Peyer's patch (tissue), 4 donors: ENCODE measurements around the gene PRKRIP1.

ENCODE experiments used
- CTCF ChIP-seq, 6 experiments: fragments of 450-650 bp in 4 of 6; fragments of 200-600 bp in 2 of 6; sonication (generic) in 1 of 6; IDR thresholded peaks; one replicate each; pipeline ENCODE4 v1.5.1; 2017 to 2019; ENCODE audit warnings: antibody characterized with exemption in 6 of 6, mild to moderate bottlenecking in 3 of 6, moderate library complexity in 1 of 6
- POLR2A ChIP-seq, 2 donors: fragments of 450-650 bp; IDR thresholded peaks; one replicate each; pipeline ENCODE4 v1.5.1; 2017; ENCODE audit warnings: antibody characterized with exemption in 2 of 2, mild to moderate bottlenecking in 2 of 2, moderate library complexity in 2 of 2

- TF ChIP-seq CTCF (IDR thresholded peaks at IDR 0.05) (no peak), POLR2A (IDR thresholded peaks at IDR 0.05) (no peak)
Measured at GRCh38 chr7:102393467-102393866, 2.7 kb upstream of the PRKRIP1 start.
